Fibroblast of skin of back (primary cell): ENCODE measurements around the gene SLC12A9.
"Not testable (repeated sequence)": the region's sequence is repeated elsewhere in the genome, so short reads cannot be mapped to it uniquely, and the experiment has no call there.

Source experiments
- DNase-seq: peaks from one replicate; pipeline ENCODE4 v3.0.0-alpha.2; 2013

Gene SLC12A9

DNA sequence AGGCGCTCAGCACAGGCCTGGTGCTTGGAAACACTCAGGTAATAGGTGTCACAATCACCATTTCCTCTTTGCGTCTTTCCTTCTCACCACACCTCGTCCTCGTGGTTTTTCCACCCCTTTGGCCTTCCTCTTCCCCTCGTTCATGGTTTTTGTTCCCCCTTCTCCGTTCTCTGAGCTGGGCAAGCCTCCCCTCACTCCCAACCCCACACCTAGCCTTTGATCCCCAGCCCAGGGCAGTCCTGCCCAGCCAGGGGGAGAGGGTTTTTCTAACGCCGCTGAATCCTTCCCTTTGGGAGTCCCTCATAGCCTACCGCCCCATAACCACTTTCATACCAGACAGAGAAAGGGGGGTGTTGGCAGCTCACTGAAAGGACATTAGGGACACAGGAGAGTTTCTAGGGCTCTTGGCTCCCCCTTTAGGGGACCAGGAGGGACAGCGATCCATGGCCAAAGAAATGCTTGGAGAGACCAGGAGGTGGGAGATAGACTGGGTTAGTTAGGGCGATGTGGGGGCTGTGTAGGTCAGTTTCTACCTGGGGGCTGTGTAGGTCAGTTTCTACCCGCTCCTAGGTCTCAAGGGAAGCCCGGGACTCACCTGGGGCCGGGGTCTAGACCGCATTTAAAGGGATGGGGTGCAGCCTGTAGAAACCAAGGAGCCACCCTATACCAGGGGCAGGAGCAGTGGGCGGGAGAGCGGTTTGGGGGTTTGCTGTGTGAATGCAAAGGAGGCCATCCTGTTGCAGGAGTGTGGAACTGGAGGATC, 26.6 kb upstream of the SLC12A9 start:
- peak; percentile 62 for DNase-seq

DNA sequence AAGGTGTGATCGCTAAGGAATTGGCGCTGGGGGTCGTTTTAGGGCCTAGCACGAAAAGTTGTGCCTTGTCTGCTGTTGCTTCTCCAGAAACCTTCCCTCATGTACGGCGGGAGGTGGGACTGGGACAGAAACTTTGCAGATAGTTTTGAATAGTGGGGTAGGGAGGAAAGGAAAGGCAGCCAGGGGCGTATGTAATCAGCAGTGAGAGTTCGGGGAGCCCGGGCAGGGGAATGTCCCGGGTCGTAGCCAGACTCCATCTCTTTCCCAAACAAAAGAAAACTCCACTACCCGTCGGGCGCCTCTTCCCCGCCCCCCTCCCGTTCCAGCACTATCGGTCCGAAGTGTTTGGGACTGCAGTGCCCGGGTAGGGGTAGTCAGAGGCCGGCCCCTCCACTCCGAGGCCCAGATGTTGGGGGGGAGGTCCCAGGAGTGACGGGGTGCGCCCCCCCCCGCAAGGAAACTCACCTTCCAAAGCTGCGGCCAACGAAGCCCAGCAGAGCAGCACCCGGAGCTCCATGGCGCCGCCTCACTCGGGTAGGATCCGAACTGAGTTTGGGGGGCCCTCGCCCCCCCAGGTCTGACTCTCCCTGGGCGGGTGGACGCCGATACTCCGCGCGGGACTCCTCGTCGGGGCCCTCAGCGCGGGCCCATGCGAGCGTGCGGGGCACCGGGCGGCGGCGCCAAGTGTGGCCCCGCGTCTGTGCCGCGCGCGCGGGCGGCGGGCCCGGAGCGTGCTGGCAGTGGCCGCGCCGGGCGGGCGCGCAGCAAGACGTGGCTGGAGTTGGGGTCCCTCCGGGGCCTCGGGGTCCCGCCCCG, 25.8 kb upstream of the SLC12A9 start:
- no peak for DNase-seq

DNA sequence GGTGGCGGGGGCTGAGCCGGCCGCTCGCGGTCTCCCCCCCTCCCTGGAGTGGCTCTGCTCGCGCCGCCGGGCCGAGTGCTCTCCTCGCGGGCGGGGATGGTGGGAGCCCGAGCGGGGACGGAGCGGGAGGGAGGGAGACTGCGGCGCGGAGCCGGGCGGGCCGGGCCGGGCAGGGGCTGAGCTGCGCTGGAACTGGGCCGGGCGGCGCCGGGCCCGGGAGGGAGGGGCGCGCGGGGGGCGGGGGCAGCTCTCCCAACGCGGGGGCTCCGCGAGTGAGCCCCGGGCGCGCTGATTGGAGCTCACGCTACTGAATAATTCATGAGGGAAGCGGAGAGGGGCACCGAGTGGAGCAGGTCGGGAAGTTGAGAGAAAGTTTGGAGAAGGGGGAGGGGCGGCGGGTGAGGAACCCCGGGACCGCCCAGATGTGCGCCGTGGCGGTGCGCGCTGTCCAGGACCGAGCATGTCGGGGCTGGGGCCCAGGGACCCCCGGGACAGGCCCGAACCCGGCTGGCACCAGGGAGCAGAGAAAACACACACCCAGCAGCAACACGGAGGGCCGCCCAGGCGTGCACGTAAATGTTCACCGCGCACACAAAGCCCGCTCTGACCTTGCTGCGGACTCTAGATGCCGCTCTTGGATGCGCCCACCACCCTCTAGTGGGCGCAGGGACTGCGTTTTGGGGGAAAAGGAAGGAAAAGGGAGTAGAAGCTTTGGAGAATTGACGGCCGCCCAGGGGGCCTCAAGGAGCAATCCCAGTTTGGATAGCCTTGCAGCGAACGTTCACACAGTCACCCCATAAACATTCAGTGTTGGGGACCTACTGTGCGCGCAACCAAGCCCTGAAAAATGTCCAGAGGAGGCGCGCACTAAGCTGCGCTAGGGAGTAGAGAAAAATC, 24.9 kb upstream of the SLC12A9 start, which contains the start of gene EPHB4:
Gene EPHB4, minus strand, starts transcription at position 194 of the 897 bp plus-strand sequence. CDS start 493 bp downstream, outside the sequence.
- peak; percentile 93 for DNase-seq

DNA sequence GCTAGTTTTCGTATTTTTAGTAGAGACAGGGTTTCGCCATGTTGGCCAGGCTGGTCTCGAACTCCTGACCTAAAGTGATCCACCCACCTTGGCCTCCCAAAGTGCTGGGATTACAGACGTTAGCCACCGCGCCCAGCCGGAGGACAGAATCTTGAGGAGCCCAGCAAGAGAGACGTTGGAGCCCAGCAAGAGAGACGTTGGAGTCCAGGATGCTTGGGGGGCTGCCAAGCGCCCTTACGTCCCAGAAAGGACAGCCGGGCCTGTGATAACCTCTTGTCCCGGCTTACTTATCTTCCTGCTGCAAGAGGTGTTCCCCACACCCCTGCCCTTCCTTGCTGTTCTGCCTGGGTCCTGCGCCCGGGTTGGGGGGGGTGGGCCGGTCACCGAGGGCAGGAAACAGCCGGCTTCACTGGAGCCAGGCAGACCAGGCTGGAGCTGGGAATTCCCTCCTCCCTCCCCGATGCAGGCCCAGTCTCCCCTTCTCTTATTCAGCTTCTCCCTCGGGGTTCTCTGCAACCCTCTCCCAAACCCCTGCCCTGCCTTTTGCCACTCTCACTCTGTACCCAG, 23.3 kb upstream of the SLC12A9 start:
- DNase-seq, result no peak

DNA sequence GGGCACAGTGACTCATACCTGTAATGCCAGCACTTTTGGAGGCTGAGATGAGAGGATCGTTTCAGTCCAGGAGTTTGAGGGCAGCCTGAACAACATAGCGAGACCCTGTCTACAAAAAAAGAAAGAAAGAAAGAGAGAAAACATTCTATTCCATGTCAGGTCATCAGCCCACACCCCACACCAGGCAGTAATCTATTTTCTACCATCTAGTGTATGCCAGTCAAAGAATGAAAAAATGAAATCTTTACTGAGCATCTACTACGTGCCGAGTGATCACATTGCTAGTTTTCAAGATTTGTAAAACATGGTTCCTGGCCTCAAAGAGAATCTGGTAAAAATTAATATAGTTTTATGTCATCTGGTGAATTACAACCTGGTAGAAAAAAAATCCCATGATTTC, 22.1 kb upstream of the SLC12A9 start:
- DNase-seq, result no peak

- DNase-seq, result no peak
Measured at GRCh38 chr7:100832281-100832633, 20.3 kb upstream of the SLC12A9 start.

DNA sequence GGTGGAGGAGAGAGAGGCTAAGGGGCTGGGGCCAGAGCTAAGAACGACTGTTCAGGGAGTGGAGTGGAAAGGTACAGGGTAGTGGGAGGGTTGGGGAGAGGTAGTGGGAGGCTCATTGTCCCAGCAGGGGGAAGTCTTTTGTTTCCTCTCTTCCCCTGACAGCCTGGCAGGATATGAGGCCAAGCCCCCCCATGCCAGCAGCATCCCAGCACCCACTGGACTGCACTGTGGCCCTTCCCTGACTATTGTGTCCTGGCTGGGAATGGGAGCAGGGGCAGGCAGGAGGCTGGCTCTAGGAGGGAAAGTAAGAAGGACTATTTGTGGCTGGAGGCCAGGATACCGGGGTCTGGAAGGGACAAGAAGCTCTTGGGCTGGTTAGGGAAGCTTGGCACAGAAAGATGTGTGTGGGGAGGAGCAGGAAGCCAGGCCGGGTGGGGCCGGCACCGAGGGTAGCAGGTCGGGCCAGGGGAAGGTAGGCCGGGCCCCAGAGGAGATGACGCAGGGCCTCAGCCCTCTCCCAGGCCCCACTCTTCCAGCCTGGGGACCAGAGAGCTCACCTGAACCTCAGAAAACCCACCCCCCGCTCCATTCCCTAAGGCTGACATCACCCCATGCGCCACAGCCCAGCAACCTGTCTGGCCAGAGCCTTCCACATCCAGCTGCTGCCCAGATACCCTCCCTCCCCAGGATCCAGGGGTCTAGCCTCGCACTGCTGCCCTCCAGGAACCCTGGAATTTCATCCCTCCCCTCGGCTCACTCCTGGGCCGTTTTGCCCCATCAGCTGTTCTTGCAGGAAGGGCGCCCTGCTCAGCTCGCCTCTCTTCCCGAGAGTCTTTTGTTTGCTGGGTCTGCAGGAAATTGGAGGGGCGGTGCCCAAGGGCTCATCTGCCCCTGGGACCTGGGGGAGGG, 16.4 kb upstream of the SLC12A9 start:
- peak; percentile 62 for DNase-seq

GRCh38 chr7:100836812-100837098, 15.8 kb upstream of the SLC12A9 start:
- no peak for DNase-seq

GRCh38 chr7:100837099-100837836, 15.2 kb upstream of the SLC12A9 start:
- peak; percentile 94 for DNase-seq

GRCh38 chr7:100839361-100839760, 13.2 kb upstream of the SLC12A9 start:
- DNase-seq, result no peak

DNA sequence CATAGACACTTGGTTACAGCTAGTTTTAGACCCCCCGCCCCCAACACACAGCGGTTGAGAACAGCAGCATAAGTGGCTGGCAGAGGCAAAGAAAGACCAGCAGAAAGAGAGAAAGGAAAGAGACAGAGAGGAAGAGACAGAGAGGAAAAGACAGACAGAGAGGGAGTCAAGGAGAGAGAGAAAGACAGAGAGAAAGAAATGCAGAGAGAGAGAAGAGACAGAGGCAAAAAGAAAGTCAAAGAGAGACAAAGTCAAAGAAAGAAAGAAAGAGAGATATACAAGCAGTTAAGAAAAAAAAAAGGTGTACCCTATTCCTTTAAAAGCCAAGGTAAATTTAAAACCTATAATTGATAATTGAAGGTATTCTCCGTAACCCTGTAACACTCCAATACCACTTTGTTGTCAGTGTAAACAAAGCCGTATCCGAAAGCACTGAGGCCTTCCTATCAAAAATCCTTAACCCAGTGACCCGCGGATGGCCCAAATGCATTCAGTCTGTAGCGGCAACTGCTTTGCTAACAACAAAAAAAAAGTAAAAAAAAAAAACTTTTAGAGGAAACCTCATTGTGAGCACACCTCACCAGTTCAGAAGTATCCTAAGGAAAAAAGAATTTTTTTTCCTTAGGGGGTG, 11.9 kb upstream of the SLC12A9 start:
- DNase-seq, result no peak

GRCh38 chr7:100847360-100847759, 5.2 kb upstream of the SLC12A9 start:
- no peak for DNase-seq

DNA sequence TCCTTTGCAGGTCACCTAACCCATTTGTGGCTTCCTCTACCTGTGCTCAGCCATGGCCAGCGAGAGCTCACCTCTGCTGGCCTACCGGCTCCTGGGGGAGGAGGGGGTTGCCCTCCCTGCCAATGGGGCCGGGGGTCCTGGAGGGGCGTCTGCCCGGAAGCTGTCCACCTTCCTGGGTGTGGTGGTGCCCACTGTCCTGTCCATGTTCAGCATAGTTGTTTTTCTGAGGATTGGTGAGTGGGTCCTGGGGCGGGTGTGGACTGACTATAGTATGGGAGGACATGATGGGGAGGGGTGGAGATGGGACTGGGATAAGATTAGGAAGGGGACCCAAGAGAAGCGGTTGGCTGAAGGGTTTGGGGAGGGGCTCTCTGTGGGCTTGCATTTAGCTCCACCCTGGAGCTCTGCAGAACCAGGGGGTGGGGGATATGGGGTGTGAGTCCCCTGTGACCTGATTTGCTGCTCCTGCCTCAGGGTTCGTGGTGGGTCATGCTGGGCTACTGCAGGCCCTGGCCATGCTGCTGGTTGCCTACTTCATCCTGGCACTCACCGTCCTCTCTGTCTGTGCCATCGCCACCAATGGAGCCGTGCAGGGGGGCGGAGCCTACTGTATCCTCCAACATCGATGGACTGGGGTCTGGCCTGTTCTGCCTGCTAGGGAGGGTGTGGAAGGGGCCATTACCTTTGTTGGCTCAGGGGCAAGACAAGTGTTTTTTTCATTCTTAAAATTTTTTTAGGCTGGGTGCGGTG, 1.8 kb downstream of the SLC12A9 start:
- no peak for DNase-seq

- not testable (repeated sequence) for DNase-seq
Measured at GRCh38 chr7:100854899-100855298, 2.4 kb downstream of the SLC12A9 start.

DNA sequence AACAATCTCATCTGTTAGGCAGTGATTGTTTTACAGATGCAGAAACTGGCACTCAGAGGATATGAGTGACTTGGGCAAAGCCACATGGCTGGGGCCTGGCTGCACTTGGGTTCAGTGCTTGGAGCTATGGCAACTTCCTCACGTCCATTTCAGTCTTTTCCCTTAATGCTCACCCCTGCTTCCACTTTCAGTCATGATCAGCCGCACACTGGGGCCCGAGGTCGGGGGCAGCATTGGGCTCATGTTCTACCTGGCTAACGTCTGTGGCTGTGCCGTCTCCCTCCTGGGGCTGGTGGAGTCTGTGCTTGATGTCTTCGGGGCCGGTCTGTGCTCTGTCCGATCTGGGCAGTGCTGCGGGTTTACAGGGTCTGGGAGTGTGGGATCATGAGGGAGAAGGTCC, 3.0 kb downstream of the SLC12A9 start:
- DNase-seq, result no peak

DNA sequence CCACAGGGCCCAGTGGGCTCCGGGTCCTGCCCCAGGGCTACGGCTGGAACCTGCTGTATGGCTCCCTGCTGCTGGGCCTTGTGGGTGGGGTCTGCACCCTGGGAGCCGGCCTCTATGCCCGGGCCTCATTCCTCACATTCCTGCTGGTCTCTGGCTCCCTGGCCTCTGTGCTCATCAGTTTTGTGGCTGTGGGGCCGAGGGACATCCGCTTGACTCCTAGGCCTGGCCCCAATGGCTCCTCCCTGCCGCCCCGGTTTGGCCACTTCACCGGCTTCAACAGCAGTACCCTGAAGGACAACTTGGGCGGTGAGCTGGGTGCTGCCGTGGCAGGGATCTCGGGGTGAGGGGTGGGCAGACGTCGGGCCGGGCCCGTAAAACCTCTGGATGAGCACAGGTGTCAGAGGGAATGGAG, 4.4 kb downstream of the SLC12A9 start:
- DNase-seq, result no peak

DNA sequence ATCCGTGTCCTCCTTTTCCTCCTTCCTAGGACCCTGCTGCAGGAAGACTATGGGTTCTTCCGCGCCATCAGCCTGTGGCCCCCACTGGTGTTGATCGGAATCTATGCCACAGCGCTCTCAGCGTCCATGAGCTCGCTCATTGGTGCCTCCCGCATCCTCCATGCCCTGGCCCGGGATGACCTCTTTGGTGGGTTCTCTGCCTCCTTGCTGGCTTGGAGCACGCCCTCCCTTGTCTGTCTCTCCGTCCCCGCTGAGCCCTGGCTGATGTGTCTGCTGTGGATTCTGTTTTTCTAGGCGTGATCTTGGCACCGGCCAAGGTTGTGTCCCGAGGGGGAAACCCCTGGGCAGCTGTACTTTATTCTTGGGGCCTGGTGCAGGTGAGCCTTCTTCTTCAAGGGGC, 7.3 kb downstream of the SLC12A9 start:
- DNase-seq, result no peak

DNA sequence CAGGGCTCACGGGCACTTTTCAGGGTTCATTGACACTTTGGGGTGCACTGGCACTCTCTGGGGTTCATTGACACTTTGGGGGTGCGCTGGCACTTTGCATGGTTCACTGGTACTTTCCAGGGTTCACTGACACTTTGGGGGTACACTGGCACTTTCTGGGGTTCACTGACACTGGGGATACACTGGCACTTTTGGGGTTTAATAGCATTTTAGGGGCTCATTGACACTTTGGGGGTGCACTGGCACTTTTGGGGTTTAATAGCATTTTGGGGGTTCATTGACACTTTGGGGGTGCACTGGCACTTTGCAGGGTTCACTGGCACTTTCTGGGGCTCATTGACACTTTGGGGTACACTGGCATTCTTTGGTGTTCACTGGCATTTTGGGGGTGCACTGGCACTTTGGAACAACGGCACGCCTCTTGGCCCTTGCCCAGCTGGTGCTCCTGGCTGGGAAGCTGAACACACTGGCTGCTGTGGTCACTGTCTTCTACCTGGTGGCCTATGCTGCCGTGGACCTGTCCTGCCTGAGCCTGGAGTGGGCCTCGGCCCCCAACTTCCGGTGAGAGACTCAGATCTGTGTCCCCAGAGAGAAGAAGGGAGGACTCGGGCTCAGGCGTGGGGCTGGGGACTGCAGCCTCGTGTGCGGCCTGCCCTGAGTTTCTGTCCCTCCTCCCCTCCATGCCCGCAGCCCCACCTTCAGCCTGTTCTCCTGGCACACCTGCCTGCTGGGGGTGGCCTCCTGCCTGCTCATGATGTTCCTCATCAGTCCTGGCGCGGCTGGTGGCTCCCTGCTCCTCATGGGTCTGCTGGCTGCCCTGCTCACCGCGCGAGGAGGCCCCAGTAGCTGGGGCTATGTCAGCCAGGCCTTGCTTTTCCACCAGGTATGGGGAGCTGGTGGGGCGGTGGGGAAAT, 8.4 kb downstream of the SLC12A9 start:
- no peak for DNase-seq

- DNase-seq, result no peak
Measured at GRCh38 chr7:100861616-100861985, 9.1 kb downstream of the SLC12A9 start.
